Measurements from ENCODE around the gene SAA4.

DNA sequence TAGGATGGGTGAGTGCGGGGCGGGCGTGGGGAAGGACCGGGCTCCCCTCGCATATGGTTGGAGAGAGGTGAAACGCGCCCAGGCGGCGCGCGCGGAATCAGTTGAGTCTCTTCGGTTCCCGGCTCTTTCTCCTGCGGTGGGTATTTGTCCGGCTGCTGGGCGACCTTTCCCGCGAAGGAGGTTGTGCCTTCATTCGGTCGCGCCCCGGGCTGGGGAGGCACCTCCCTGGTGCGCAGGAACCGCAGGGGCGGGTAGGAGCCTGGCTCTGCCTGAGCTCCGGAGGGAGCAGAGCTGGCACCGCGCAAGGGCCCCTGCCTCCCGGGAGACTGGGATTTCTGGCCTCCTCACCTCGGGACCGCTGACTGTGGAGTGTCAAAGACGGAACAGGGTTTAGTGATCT, 27.5 kb downstream of the SAA4 start:
- TF ChIP-seq EZH2 (IDR thresholded peaks at IDR 0.05; ENCODE audit: borderline replicate concordance, low read length): no peak
- no peak for TF ChIP-seq CTCF (conservative IDR thresholded peaks at IDR 0.05 in 1 of 2, IDR thresholded peaks at IDR 0.05 in 1 of 2; ENCODE audit: extremely low read depth in 1 of 2, insufficient read depth in 1 of 2, low read depth in 1 of 2, low read length in 2 of 2)

Measured in mammary epithelial cell (primary cell).